NCI-H82 treated with DMSO at 0.1 percent for 48 hours (cell line): ENCODE results near the gene MACF1.

Source experiments
- DNase-seq: peaks from one replicate; lab custom pipeline; 2025; ENCODE audit not compliant: unreplicated experiment; lab: John Stamatoyannopoulos, UW

The MACF1 gene

DNA sequence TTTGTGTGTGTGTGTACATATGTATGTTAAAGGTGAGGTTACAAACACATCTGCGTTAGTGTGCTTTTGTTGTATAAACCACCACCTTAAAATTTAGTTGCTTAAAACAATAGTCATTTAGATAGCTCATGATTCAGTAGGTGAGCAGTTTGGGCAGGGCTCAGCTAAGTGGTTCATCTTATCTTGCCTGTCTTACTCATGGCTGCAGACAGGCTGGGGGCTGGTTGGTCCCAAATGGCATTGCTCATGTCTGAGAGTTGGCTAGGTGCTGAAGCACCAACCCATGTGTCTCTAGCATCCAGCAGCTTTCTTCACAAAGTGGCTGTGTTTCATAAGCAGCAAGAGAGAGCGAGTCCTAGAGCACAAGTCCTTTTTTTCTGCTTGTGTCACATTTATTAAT lies 91.4 kb downstream of the MACF1 start:
- no peak for DNase-seq

GRCh38 chr1:39297551-39297950 lies 93.1 kb downstream of the MACF1 start:
- no peak for DNase-seq

DNA sequence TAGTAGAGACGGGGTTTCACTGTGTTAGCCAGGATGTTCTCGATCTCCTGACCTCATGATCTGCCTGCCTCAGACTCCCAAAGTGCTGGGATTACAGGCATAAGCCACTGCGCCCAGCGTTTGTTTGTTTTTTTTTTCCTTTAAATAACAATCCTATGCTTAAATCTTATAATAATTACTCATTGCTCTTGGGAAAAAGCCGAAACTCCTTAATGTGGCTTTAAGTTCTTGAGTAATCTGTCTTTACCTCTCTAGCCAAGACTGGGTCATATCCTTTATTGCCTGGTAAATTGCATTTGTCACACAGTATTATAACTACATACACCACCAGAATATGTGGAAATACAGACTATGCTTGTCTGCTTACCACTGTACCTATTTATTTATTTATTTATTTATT lies 97.1 kb downstream of the MACF1 start:
- DNase-seq, result no peak

DNA sequence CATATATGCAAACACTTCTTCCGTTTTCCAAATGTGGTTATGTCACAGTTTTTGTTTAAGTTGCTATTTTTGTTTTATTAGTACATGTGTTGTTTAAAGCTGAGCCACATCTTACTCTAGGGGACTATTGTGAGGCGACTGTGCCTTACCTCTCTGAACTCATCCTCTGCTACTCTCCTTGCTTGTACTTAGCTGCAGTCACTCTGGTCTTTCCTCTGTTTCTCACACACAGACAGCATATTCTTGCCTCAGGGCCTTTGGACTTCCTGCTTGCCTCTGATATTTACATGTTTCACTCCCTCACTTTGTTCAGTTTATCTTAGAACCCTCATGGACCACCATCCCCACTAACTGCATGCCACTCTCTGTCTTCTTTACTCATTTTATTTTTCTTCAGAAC lies 101.1 kb downstream of the MACF1 start:
- no peak for DNase-seq

GRCh38 chr1:39310015-39310414 lies 105.5 kb downstream of the MACF1 start:
- no peak for DNase-seq

- DNase-seq, result no peak
These were observed 106.2 kb downstream of the MACF1 start for GRCh38 chr1:39310691-39311090.

DNA sequence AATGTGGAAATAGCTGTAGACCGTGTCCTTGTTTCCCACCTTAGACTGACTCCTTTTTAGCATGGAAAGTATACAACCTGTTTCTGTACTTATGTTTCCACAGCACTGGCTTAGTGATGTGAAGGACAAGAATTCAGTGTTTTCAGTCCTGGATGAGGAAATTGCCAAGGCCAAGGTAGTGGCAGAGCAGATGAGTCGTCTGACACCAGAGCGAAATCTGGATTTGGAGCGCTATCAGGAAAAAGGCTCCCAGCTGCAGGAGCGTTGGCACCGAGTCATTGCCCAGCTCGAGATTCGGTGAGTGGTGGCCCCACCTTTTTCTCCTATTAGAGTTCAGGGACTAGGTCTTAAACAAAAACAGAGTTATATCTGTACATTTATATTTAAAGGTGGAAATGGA lies 112.6 kb downstream of the MACF1 start:
- no peak for DNase-seq

GRCh38 chr1:39317910-39318633 lies 113.6 kb downstream of the MACF1 start:
- no peak for DNase-seq

GRCh38 chr1:39321979-39322378 lies 117.5 kb downstream of the MACF1 start:
- DNase-seq, result no peak

GRCh38 chr1:39322431-39322830 lies 117.9 kb downstream of the MACF1 start:
- no peak for DNase-seq

GRCh38 chr1:39324888-39325287 lies 120.4 kb downstream of the MACF1 start:
- no peak for DNase-seq

DNA sequence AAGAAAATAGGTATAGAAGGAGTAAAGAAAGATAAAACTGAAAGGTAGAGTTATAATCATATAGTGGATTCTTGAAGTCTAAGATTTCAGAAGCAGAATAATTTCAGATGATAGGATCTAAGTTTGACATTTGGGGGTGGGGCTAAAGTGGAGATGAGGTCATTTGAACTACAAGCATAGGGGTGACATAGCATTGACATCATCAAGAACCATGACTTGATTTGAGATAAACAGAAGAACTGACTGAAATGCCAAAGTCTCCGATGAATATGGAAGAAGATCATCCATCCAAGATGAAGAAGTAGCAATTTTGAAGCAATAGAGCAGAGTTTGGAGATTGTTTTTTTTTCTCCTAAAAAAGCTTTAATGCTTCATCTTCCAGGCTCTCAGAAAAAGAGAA lies 122.3 kb downstream of the MACF1 start:
- no peak for DNase-seq

DNA sequence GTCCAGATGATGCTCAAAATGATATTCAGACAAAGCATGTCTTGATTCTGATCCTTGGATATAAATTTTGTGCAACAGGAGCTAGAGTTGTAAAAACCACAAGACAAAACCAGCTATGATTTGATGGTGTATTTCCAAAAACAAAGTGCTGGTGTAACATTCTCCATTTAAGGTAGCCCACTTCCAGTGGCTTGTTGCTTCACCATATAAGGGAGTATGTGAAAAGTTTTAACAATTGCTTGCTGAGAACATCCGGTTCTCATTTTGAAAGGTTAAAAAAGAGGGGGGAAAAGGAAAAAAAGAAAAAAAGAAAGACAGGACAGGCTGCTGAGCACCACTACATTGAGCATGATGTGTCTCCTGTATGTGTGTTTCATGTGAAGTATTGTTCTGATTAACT lies 123.6 kb downstream of the MACF1 start:
- DNase-seq, result no peak

DNA sequence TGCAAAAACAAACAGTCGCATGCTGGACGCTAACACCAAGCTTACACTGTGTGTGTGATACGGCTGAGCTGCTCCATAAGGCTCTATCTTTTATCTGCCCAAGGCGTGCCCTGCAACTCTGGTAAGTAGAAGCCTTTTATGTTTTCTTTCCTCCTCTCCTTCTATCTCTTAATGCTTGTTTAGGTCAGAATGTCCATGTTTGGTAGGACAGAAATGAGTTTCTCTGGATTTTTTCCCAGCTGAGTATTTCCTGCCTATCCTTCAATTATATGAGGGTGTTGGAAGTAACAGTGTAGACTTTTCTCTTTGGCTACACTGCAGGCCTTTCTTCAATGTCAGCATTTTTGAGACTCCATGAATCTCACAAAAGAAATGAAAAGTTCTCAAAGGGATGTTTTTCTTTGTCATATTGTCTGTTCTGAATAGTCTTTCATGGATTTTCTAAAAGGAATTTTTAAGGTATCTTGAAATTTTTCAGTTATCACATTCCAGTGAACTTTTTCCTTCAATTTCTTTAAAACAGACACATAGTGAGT lies 124.2 kb downstream of the MACF1 start:
- no peak for DNase-seq

DNA sequence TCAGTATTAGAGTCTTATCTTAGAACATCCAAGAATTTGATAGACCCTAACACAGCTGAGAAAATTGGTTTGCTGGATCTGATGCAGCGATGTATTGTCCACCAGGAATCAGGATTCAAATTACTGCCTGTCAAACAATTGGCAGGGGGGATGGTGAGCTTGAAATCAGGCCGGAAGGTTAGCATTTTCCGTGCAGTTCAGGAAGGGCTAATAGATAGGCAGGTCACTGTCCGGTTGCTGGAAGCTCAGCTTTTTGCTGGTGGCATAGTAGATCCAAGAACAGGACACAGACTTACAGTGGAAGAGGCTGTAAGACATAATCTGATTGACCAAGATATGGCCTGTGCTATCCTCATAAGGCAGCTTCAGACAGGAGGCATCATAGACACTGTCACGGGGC lies 127.2 kb downstream of the MACF1 start:
- DNase-seq, result no peak

- no peak for DNase-seq
These were observed 127.8 kb downstream of the MACF1 start for GRCh38 chr1:39332291-39332690.

DNA sequence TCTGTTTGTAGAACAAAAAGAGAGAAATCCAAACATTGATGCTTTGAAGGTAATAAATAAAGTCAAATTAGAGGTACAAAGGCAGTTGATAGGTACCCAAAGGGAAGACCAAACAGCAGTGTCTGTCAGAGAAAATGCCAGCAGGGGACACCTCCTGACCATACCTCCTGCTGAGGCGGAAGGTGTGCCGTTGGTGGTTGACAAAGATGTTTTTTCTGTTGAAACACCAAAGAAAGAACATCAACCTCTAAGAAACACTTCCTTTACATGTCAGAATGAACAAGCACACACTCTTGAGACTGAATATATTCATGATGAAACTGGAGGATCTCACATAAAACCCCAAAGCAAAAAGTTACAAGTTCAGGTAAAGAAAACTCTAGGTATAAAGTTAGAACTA lies 128.3 kb downstream of the MACF1 start:
- no peak for DNase-seq

GRCh38 chr1:39333296-39333695 lies 128.8 kb downstream of the MACF1 start:
- no peak for DNase-seq

GRCh38 chr1:39335216-39335615 lies 130.7 kb downstream of the MACF1 start:
- no peak for DNase-seq

GRCh38 chr1:39337067-39337466 lies 132.6 kb downstream of the MACF1 start:
- DNase-seq, result no peak

DNA sequence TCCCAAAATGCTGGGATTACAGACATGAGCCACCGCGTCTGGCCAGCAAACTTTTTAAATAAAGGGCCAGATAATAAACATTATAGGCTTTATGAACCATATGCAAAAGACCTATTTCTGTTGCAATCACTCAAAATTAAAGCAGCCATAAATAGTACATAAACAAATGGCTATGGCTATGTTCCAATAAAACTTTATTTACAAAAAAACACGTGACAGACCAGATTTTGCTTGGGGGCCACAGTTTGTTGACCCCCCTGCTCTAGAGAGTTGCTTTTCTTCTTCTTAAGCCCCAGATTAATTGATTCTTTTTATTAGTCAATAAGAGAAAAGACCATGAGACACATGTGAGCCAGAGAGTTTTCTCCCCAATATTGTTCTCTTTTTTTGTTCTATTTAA lies 138.3 kb downstream of the MACF1 start:
- no peak for DNase-seq

DNA sequence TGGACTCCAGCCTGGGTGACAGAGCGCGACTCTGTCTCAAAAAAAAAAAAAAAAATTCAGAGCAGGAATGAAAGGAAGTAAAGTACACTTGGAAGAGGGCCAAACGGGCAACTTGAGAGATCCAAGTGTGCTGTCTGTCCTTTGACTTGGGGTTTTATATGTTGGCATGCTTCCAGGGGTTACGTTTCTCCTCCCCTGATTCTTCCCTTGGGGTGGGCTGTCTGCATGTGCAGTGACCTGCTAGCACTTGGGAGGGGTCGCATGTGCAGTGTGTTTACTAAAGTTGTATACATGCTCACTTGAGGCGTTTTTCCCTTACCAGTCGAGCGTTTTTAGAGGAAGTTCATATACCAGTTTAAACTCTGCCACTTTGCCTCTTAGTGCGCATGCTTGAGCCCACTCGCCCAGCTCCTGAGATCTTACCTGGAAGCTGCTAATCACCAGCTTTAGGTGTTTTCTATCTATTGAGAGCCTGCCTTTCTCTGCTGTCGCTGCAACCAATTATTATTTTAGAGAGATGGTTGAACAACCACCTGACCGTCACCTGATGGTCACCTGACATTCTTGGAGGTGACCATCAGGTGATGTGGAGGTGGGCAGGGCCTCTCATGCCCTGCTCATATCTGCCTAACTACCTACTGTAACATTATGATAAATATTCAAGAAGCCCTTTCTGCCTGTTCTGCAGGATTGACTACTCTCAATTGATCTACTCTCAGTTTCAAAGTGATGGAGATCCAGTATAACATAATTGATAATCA lies 140.1 kb downstream of the MACF1 start:
- DNase-seq, result no peak
